ENCODE results near the gene HDHD2.
"Not testable (repeated sequence)": the region's sequence is repeated elsewhere in the genome, so short reads cannot be mapped to it uniquely, and the experiment has no call there.

Gene HDHD2, protein sequence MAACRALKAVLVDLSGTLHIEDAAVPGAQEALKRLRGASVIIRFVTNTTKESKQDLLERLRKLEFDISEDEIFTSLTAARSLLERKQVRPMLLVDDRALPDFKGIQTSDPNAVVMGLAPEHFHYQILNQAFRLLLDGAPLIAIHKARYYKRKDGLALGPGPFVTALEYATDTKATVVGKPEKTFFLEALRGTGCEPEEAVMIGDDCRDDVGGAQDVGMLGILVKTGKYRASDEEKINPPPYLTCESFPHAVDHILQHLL

DNA sequence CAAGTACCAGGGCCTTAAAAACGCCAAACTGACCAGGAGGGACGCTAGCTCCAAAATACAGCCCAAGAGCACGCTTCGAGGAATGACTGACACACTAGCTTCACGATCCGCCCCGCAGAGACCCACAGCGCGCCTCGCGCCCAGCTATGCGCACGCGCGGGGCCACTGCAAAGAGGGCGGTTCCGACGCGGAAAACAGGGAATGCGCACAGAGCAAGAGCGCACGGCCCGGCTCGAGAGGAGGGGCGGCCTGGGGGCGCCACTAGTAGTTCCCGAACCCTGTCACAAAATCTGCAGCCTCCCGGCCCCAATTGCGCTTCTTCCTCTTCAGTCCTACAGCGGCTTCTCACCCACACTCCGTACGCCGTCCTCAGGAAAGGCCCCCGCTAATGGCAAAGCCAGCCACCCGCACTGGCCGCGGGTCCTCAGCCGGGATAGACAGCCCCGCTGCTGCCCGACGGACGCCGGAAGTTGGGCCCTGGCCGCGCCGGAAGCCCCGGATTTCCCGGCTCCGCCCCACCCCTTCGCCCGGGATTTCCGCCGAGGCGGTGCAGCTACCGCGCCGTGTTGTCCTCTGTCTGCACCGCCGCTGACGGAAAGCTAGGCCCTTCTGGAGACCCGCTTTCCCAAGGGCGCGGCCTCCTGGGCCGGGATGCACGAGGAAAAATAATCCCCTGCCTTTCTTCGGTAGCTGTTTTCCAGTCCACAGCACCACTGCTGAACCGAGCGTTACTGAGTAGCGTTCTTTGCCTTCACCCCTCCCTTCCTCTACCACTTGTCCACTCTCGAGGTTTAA is at the start of gene HDHD2:
Gene HDHD2, minus strand, starts transcription at position 472 of the 795 bp plus-strand sequence. CDS start 14,061 bp downstream, outside the sequence.
- DNase-seq: peak; percentile 53

DNA sequence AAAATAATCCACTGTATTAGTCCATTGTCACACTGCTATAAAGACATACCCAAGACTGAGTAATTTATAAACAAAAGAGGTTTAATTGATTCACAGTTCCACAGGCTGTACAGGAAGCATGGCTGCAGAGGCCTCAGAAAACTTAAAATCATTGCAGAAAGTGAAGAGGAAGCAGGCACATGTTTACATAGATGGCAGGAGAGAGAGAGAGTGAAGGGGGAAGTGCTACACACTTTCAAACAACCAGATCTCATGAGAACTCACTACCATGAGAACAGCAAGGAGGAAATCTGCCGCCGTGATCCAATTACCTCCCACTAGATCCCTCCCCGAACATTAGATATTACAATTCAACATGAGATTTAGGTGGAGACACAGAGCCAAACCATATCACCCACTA is 45.7 kb upstream of the HDHD2 start:
- DNase-seq: not testable (repeated sequence)

DNA sequence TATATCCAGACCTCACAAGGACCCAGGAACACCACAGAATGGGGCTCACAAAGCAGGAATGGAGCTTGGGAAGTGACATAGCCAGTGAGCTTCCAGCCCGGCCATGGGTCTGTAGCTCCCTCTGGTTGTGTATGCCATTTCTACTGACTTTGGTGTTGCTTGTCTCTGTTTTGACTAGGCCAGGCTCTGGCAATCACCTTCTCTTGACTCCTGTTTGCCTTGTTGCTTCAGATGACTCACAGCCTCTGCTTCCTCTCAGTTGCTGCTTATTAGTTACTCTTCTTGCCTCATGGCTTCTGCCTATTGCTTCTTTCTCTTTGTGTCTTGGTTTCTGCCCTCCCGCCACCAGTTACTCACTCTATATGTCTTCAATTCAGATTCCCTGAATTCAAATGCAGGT is 41.7 kb upstream of the HDHD2 start:
- DNase-seq: no peak

DNA sequence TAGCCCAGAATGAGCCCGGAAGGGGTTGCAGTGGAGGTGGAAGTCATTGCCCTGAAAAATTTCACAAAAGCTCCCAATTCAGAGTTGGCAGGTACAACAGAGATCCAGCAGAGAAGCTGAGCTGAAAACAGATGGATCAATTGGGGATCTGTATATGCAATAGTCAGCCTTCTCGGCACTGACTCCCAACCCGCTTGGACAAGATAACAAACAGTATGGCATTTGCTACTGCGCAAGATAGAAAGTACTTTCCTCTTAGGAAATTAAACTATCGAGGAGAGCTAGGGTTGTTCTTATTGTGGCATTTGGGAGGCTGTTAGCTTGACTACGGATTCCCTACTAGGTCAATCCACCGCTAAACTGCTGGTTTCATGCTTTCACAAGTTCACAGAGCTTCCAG is 37.4 kb upstream of the HDHD2 start:
- DNase-seq: no peak

DNA sequence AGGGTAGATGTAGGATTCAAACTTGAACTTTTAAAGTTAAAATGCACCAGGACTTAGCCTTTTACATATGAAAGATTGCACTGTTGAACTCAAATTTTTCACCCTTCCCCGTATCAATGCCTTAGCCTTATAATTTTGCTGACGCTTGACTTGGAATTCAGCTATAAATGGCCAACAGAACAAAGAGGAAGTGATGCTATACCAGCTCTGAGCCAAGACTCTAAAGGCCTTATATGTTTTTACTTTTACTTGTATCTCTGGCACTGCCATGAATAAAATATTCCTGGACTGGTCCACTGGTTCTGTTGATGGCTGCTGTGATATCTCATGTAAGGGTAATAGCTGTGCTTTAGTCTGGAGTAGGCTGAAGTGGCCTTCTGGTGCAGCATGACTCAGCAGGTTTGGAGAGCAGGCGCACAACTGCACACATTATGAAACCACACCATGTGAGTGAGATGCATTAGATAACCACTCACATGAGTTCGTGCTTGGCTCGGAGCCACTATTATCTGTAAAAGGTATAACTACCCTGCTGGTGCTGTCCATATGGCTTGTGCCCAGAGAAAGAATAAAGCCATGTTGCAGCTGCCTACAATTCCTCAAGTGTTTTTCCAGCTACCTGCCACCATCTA is 34.2 kb upstream of the HDHD2 start:
- DNase-seq: peak; percentile 72

DNA sequence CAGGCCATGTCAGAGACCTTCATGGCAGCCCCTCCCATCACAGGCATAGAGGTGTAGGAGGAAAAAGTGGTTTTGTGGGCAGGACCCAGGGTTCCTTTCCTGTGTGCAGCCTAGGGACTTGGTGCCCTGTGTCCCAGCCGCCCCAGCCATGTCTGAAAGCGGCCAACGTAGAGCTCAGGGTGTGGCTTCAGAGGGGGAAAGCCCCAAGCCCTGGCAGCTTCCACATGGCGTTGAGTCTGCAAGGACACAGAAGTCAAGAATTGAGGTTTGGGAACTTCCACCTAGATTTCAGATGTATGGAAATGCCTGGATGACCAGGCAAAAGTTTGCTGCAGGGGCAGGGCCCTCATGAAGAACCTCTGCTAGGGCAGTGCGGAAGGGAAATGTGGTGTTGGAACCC is 31.9 kb upstream of the HDHD2 start:
- DNase-seq: not testable (repeated sequence)

DNA sequence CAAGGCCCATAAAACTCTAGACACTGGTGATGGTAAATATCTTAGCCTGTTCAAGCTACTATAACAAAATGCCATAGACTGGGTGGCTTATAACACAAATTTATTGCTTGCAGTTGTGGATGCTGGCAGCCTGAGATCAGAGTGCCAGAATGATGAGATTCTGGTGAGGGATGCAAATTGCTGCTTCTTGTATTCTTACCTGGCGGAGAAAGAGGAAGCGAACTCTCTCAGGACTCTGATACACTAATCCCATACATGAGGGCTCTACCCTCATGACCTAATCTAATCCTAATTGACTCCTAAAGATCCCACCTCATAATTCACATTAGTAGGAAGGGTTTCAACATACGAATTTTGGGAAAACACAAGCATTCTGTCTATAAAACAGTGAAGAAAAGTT is 30.5 kb upstream of the HDHD2 start:
- no peak for DNase-seq

DNA sequence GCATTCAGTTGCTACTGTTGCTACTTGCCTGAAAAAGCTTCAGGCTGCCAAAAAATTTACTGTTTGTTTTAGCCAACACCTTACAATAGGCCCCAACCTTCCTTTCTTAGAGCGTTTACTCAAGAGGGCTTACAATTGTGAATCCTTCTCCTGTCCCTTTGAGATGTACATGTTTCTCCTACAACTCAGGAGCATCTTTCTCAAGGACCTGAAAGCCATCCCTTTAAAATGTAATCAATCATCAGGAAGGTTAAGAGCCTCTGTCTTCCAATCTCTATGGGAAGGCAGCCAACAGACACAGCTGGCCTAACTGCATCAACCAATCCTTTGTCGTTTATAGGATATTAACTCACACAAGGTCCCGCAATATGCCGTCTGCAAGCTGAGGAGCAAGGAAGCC is 29.2 kb upstream of the HDHD2 start:
- DNase-seq: peak; percentile 62

DNA sequence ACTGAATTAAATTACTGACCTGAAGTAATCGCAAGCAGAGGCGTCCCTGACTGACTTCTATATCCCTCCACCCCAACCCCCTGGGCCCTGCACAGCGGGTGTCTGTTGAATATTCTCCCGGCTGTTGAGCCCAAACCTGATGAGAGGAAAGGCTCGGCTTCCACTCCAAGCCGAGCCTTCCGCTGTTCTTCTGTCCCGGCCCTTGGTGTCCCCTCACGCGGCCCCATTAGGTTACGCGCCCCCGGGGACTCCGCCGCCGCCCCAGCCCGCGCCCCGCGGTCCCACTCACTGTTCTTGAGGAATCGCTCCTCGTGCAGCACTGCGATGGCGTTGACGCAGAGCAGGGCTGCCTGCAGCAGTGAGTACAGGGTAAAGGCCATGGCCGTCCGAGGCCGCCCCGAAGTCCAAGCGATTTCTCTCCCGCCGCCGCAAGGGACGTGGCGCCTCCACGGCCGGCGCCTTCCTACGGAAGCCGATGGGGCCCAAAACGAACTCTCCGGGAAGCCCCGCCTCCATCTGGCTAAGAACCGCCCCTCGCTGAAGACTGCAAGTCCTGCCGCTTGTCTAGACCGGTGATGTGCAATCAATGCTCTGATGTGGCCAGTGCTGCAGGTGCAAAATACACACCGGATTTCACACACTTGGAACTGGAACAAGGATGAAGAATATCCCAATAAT is 25.7 kb upstream of the HDHD2 start, which contains the start of gene IER3IP1:
Gene IER3IP1, minus strand, starts transcription at position 467 of the 678 bp plus-strand sequence. Its CDS starts 87 bp downstream, at position 380.
- peak; percentile 63 for DNase-seq

DNA sequence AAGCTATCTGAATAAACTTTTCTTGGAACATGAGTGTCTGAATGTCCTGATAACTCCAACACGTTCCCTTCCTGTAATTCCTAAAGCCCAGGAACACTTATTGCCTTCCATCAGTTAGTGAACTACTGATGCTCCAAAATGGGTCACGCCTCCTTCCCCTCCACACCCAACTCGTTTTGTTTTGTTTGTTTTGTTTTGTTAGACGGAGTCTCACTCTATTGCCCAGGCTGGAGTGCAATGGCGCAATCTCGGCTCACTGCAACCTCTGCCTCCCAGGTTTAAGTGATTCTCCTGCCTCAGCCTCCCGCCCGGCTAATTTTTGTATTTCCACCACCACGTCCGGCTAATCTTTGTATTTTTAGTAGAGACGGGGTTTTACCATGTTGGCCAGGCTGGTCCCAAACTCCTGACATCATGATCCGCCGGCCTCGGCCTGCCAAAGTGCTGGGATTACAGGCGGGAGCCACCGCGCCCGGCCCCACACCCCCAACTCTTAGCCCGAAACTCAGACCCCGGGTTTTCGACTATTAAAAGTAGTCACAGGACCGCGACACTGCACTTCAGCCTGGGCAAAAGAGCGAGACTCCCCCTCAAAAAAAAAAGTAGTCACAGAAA is 25.1 kb upstream of the HDHD2 start:
- DNase-seq: no peak

DNA sequence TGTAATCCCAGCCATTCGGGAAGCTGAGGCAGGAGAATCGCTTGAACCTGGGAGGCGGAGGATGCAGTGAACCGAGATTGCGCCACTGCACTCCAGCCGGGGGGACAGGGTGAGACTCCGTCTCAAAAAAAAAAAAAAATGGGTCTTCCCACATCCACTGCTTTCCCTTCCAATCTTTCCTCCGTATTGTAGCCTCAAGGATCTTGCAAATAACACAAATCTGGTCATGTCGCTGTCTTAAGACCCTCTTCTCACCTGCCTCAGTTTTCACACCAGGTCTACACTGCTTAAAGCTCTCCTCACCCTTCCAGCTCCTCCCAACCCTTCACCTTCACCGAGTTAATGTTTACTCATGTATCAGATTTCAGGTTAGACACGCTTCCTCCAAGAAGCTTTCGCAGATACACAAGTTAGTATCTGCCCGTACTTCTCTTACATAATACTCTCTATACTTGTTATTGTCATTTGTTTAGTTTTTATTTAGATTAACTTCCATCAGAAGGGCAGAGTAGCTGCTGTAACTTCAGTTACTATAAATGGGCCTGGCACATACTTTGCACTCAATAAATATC is 24.3 kb upstream of the HDHD2 start:
- DNase-seq: no peak

DNA sequence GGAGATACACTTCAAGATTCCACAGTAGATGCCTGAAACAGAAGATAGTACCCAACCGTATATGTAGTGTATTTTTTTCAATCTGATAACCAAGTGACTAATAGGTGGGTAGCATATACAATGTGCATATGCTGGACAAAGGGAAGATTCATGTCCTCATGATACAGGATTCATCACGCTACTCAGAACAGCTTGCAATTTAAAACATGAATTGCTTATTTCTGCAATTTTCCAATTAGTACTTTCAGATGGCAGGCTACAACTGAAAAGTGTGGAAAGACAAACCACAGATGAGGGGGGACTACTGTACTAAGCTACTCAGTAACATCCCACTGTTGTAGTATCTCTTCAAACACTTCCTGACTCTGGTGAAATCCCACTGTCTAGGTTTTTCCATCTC is 22.2 kb upstream of the HDHD2 start:
- DNase-seq: no peak

DNA sequence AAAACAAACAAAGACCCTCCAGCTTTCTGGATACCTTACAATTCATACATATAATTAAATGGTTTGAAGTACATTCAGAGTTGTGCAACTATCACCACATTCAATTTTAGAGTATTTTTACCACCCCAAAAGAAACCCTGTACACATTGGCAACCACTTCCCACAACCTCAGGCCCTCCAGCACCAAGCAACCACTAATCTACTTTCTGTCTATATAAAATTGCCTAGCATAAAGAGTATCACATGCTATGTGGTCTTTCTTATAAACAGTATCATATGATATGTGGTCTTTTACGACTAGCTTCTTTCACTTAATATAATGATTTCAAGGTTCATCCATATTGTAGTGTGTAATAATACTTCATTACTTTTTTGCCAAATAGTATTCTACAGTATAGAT is 18.6 kb upstream of the HDHD2 start:
- DNase-seq: no peak

DNA sequence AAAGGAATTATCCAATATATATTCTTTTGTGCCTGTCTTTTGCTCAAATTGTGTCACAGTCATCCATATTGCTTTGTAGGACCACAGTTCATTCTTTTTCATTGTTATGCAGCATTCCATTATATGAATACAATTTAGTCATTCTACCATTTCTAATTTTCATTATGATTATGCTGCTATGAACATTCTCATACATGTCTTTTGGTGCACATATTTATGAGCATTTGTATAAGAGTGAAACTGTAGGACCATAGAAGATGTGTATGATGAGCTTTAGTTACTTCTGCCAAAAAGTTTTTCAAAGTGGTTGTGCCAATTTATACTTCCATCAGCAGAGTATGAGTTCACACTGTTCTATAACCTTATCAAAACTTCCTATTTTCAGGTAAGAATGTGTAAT is 18.2 kb upstream of the HDHD2 start:
- DNase-seq: no peak

DNA sequence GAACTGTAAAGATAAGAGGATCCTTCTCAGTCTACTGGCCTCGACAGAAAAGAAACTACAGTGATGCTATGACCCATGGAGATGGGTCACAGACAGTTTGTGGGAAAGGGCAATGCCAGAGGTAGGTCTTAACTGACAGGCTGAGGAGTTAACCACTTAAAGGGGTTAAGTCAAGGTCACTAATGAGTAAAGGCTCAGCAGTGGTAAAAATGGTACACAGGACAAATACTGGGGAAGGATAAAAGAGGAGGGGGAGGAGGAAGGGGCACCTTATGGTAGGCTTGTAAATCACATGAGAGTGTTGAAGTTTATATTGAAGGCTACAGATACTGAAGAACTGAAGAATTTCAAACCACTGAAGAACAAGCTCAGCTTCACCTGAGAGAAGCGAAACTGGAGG is 16.0 kb upstream of the HDHD2 start:
- DNase-seq: no peak

DNA sequence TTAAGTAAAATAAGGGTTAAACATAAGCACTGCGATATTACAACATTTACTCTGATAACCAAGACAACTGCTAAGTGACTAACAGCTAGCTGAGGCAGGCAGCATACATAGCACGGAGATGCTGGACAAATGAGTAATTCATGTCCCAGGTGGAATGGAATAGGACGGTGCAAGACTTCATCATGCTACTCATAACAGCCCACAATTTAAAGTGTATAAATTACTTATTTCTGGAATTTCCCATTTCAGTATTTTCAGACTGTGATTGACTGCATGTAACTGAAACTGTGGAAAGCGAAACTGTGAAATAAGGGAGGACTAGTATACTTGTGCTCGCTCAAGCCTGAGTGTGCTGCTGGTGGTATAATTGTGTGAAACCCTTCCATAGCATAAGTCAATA is 12.9 kb upstream of the HDHD2 start:
- DNase-seq: no peak

DNA sequence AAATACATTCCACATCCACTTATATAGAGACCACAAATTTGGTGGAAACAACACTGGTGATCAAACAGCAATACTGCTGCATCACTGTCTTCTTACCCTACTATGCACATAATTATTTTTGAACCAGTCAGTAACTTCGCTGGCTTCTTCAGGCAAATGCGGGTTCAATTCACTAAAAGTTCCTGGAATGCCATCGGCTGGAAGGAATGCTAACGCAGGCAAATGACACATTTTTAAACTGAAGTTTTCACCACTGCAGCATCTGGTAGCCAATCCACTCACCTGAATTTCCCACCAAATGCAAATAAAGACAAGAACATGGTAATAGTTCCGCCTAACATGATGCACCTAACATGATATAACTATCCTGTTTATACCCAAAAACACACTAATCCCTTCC is 10.0 kb upstream of the HDHD2 start:
- no peak for DNase-seq

DNA sequence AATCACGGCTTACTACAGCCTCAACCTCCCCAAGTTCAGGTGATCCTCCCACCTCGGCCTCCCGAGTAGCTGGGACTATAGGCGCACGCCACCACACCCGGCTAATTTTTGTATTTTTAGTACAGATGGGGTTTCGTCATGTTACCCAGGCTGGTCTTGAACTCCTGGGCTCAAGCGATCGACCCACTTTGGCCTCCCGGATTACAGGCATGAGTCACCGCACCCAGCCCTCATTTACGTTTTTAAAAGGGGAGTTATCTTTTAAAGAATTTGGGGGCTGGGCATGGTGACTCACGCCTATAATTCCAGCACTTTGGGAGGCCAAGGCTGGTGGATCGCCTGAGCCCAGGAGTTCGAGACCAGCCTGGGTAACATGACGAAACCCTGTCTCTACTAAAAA is 8.1 kb upstream of the HDHD2 start:
- not testable (repeated sequence) for DNase-seq

DNA sequence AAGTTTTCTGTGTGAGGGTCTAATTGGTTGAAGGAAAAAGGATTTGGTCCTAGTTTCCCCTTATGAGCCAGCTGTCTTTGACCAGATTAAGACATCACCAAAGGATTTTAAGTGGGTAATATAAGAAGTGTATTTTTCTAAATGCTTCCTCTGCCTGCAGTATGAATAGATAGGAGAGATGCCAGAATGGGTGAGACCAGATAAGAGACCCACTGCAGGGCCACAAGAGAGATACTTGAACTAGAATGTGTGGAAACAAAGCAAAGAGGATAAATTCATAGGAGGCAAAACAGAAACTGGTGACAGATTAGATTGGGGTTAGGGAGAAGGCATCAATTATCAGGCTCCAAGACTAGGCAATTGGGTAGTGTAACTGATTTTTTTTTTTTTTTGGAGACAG is 1.1 kb upstream of the HDHD2 start:
- no peak for DNase-seq

DNA sequence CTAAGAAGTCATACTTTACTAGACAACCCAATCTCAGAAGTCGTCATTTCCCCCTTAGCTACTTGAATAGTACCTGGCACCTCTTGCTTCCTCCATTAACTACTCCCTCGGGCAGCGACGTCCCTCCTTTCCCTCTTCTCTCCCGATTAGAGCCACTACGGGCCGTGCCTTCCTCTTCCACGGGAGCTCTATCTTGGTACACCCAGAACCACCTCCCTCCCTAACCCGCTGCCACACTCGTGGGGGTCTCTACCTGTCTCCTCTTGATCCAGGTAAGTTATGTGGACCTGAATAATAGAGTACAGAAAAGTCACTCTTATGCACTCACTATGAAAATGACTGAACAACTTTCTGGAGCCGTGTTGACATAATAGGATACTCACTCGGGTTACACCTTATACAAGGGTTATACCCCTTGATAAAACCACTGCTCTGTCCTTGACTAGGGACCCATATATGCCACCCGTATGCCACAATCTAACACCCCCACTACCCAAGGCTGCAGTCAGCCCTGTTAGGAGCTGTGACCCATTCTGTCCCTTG is 595 bp upstream of the HDHD2 start:
- DNase-seq: no peak

DNA sequence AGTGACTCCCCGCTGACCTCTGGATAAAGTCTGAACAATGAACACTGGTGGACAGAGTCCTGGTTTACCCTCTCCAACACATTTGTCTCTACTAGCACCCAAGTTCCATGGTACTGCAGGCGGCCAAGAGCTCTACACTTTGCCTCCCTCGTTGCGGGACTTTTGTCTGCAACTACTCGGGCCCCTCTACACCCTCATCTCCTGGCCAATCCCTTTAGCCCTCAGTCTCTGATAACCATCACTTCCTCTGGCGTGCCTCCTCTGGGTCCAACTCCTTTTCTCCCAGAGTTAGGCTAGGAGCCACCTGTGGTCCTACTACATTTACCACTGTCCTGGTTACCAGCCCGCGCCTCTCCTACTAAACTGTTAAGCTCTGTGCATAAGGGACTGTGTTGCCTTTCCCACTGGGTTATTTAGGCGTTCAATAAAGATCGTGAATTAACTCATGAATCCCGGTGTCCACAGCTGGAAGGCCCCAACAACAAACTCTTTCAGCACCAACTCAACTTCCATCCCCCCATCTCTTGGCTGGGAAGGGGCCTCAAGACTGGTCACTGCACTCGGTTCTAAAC is 757 bp downstream of the HDHD2 start:
- no peak for DNase-seq

DNA sequence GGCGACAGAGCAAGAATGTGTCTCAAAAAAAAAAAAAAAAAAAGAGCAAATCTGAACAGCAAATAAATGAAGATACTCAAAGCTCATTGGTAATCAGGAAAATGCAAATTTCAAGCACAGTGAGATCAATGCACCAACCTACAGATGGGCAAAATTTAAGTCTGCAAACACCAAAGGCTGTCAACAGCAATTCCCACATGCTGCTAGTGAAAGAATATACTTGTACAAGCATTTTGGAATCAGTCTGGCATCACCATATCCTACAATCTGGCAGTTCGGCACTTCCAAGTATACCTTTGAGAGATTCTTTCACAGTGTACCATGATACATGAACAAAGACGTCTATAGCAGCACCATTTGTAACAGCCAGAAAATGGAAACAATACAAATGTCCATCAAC is 4.1 kb downstream of the HDHD2 start:
- no peak for DNase-seq
